HG03175 (cell line): Measurements from ENCODE around the gene IL17RA.
A peak's percentile ranks its signal among the peaks of the same experiment; 100 is the strongest.

Source experiments
- ATAC-seq: cut with Tn5 transposase; IDR thresholded peaks from one replicate; pipeline ENCODE4 v1.9.1; 2021; ENCODE audit warnings: mild to moderate bottlenecking, moderate library complexity; ENCODE audit not compliant: unreplicated experiment

Gene IL17RA, protein sequence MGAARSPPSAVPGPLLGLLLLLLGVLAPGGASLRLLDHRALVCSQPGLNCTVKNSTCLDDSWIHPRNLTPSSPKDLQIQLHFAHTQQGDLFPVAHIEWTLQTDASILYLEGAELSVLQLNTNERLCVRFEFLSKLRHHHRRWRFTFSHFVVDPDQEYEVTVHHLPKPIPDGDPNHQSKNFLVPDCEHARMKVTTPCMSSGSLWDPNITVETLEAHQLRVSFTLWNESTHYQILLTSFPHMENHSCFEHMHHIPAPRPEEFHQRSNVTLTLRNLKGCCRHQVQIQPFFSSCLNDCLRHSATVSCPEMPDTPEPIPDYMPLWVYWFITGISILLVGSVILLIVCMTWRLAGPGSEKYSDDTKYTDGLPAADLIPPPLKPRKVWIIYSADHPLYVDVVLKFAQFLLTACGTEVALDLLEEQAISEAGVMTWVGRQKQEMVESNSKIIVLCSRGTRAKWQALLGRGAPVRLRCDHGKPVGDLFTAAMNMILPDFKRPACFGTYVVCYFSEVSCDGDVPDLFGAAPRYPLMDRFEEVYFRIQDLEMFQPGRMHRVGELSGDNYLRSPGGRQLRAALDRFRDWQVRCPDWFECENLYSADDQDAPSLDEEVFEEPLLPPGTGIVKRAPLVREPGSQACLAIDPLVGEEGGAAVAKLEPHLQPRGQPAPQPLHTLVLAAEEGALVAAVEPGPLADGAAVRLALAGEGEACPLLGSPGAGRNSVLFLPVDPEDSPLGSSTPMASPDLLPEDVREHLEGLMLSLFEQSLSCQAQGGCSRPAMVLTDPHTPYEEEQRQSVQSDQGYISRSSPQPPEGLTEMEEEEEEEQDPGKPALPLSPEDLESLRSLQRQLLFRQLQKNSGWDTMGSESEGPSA

DNA sequence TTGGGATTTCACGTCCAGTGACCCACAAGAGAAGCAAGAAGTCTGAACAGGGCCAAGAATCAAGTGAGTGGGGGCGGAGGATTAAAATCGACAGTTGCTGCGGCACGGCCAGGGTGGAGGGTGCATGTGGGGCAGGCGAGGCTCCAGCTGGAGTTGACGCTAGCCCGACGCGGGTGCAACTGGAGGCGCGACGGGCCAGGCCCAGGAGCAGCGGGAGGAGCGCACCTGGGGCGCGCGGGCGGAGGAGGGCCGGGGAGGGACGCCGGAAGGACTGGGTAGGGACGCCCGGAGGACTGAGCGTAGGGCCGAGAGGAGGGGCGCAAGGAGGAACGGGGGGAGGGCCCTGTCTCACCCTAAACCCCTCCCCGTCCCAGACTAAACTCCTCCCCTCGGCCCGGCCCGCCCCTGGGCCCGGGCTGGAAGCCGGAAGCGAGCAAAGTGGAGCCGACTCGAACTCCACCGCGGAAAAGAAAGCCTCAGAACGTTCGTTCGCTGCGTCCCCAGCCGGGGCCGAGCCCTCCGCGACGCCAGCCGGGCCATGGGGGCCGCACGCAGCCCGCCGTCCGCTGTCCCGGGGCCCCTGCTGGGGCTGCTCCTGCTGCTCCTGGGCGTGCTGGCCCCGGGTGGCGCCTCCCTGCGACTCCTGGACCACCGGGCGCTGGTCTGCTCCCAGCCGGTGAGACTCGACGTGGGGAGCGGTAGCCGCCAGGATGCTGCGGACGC is at the start of gene IL17RA:
Gene IL17RA (plus strand): TSS at position 447 of the 723 bp plus-strand sequence. CDS start 92 bp downstream, at position 539.
- peak; percentile 88 for ATAC-seq

DNA sequence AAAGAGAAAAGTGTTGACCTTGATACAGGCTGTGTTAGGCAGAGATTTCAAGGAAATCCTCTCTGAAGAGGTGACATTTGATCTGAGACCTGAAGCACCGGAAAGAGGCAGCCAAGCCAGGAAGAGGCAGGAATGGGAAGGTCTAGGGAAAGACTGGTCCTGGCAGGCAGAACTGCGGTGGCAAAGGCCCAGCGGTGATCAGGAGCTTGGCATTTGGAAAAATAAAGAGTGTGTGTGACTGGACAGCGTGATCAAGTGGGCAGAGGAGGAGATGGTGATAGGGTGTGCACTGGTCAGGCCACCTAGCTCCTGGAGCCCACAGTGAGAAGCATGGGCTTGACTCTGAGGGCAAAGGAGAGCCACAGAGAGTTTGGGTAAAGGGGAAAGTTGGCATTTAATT is 49.6 kb upstream of the IL17RA start:
- ATAC-seq: no peak

DNA sequence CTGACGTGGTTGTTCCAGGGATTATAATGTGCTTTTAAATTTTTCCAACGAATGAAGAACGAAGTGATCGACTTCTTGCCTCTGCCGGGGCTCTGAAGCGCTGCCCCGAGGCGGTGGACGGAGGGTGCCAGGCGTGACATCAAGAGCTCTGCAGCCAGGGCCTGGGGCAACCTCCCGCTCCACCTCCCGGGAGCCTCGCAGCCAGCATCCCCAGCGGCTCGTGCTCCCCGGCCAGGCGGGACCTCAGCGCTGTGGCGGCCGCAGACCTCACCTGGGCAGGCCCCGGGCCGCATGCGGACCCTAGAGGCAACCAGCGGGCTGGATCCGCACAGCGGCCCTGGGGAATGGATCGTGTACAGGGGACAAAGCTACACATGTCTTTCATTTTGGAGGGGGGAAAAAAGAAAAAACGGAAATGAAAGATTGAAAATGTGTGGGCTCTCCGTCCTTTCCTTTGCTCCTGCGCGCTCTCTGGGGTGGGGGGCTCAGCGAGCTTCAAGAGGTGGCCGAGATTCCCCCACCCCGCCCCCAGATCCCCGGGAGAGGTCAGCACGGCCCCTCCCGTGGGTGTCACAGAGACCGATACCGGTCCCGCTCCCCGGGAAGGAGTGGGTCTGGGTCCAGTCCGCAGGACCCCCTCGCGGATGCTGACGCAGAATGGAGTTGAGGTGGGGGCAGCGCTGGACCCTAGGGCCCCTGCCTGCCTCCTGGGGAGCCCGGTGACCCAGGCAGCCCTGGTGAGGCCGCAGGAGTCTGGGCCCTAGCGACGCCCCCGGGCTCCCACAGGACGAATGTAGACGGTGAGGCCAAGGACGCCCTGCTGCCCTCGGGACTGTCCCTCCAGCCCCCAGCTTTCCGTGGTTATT is 48.6 kb upstream of the IL17RA start:
- ATAC-seq: peak; percentile 34

DNA sequence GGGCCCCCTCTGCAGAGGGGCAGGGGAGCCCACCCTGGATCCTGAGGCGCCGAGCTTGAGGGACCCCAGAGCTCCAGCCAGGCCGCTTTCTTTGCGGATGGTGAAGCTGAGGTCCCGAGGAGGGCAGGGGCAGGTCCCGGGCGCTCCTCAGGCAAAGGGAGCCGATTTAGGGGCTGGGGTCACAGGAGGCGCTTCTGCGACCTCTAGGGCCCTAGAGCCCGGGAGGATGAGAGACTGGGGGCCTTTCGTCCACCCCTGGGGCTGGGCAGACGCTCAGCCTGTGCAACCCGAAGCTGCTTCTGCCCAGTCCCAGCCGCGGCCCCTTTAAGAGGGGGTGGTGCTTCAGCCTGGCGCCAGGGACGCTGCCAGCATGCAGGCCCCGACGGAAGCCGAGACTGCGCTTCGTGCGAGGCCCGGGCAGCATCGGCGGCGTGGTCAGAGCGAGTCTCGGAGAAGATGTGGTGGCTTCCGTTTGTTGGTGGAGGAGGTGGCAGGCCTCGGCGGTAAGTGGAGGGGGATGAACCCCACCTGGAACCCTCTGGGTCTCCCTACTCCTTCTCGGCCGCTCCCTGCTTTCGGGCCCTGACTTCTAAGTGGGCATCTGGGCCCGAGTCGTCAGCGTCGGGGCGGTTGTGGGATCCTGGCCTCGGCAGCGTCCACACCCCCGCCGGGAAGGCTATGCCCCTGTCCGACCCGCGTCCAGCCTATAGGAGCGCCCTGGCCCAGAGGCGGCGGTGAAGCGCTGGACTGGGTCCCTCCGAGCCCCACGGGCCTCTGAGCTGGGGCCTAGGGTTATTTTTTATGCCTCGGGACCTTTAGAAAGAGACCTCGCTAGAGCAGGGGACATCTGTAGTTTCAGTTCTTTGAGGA is 47.7 kb upstream of the IL17RA start:
- peak; percentile 74 for ATAC-seq

DNA sequence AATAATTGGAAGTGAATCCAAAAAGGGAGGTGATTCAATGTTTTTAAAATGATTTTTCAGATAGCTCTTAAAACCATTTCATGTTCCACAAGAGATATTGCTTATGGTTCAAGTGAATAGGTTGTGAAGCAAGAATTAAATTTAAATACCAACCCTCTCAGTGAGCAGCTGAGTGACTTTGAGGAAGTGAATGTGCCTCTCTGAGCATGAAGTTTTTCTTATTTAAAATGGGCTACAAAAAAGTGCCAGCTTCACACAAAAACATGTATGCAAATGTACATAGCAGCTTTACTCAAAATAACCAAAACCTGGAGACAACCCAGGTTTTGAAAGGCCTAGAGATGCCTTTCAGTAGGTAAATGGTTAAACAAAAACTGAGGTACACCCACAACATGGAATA is 41.3 kb upstream of the IL17RA start:
- ATAC-seq: no peak

DNA sequence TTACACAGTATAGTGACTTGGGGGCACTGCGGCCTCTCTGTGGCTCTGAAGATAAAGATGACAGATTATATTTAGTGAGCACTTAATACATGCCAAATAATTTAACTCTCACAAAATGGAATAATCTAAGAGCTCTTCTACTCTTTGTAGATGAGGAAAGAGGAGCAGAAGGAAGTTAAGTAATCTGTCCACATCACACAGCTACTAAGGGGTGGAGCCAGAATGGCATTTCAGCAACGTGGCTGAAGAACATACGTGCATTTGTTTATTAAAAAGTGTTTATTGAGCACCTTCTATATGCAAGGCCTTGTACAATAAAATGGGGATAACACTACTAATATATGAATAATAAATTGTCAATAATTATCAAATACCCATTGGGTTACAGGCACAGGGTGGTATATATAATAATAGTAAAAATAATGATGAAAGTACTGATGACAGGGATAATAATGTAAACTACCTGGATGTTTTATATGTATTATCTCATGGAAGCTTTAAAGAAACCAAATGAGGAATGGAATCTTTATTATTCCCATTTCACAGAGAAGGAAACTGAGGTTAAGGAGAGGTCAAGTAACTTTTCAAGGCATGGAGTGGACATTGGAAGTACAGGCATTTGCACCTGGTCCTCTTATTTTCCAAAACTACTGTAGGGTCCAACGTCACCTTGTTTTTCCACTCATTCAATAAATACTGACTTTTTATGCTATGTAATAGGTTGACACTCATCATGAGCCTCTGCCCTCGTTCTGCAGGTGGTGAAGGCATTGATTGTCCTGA is 38.0 kb upstream of the IL17RA start:
- no peak for ATAC-seq

DNA sequence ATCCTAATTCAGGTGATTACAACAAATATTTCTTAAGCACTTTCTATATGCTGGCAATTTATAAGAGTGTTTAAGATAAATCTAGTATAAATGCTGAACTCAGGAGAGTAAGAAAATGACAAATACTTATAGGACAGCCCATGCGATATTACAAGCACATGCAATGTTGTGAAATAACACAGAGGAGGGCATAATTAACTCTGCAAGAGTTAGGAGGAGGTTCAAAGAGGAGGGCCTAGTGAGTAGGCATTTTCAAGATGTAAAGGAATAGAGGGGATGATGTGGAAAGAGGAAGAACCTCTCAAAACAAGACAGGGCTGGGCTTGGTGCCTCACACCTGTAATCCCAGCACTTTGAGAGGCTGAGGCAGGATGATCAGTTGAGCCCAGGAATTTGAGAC is 37.1 kb upstream of the IL17RA start:
- ATAC-seq: no peak

DNA sequence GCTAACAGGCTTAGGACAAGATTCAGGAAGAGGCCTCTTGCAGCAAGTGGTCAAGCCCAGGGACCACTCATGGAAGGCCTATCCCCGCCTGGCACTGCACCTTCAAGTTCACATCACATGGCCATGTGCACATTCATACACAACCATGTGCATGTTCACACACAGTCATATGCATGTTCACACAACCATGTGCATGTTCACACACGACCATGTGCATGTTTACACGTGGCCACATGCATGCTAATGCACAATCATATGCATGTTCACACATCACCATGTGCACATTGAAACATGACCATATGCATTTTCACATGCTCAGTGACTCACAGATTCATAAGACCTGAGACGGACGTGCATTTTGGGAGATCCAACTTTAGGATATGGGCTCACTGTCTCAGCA is 28.7 kb upstream of the IL17RA start:
- no peak for ATAC-seq

DNA sequence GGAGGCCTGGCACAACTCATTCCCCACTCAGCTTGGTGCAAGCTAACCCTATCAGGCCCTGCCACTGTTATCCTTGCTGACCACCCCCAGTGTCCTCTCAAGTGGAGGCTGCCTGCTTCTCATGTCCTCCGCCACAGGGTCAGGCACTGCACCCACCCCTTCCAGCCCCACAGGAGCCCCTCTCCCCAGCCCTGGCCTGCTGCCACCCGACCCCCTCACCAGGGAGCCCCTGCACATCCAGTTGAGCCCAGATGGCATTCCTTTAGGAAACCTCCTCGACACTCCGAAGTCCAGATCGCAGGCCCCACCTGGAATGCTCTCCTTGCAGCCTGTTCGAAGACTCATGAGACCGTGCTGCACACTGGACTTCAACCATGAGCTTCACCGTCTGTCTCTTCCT is 28.0 kb upstream of the IL17RA start:
- no peak for ATAC-seq

DNA sequence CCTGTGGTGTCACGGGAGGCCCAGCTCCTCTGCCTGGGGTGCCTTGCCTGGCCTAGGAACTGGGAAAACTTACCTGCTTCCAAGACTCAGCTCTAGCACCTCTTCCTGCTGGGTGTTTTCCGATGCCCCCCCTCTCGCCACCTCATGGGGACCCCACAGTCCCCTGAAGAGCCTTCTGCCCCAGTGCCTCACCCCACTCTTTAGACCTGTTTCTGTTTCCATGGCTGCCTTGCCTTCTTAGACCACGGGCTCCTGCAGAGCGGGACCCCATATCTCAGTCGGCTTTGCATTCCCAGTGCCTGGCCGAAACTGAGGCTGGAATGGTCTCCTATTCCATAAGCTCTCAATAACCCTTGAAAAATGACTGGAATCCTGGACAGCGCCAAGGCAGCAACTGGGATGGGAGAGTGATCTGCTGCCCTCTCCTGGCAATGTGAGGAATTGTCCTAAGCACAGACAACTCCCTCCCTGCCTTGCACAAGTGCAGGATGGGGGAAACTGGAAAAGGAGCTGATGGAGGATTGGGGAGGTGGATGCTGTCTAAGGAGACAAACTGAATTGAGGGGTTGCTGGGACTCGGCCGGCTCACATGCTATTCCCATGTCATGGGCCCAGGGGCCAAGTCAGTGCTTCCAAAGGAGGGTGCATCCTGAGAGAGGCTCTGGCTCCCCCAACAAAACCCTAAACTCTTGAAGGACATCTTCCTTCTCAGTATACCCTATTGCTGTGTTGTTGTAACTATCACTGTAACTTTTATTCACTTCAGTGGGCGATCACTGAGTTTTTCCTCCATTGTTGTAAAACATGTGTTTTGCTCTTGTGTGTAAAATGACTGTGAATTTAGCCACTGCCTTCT is 26.6 kb upstream of the IL17RA start:
- ATAC-seq: peak; percentile 59

DNA sequence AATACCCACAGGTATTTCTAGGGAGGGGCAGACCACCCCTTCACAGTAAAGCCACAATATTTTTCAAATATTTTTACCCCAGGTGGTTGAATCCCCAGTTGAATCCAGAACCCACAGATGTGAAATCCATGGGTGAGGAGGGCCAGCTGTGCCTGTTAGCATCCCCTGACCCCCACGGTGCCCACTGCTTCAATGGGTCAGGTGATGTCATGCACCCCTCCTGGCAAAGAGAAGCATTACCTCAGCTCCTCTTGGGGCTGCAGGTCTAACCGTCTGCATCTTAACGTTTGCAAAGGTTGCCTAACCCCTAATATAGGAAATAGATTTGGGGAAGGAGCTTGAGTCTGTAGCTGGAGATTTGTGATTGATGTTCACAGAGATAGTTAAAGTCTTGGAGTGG is 24.7 kb upstream of the IL17RA start:
- ATAC-seq: no peak

DNA sequence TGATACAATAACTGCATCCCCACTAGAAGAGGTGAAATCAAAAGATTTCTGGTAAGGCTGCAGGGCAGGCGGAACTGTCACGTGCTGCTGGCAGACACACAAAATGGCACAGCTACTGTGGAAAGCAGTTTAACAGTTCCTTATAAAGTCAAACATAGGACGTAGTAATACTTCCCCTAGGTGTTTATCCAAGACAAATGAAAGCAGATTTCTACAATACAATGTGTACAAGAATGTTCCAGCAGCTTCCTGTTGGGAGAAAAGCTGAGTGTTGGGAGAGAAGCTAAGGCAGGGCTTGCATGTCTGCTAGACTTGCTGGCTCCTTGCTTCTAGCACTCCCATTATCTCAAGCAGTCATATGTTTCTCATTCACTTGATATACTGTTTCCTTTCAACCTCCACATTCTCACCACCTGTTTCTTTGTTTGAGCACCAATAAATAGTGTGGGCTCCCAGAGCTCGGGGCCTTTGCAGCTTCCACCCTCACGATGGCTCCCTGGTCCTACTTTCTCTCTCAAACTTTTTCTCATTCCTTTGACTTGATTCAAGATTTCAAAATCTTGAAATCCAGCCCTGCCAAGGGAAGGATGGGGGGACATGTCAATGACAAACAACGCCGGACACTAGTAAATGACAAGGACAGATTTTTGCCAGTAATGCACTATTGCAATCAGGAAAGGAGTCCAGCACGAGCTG is 21.2 kb upstream of the IL17RA start:
- no peak for ATAC-seq

DNA sequence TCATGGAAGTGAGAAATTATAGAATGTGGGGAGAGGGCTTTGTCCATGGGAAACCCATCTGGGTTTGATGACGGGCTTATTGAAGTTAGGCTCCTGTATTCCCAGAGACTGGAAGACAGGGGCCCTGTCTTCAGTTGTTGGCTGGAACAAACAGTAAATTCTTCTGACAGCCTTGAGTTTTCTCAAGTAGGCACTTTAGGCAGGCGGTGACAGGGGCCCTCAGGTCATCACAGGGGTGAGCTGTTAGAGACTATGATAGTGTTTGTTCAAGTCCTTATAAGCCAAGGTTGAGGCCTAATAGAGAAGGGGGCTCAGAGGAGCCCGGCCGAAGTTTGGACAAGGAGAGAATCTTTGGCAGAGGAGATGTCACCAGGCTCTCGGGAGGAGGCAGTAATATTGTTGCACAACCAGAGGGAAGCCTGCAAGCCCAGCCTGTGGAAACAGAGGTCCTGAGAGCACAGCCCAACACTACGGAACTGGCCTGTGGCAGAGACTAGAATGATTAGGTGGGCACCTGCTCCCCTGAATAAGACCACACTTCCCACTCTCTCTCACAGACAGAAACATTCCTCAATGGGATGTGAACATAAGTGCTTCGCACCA is 20.2 kb upstream of the IL17RA start:
- ATAC-seq: no peak

DNA sequence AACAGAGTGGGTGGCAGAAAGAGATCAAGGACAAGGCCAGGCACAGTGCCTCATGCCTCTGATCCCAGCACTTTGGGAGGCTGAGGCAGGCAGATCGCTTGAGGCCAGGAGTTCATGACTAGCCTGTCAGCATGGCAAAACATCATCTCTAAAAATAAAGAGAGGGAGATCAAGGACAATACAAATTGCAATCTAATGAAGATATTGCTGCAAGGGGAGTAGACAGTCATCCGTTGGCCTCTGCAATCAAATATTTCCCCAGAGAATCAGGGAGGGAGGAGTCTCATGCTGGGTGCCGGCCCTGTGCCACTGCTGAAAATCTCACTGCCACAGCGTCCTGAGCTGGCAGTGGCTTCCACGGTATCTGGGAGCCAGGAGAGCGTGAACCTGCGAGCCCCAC is 19.4 kb upstream of the IL17RA start:
- ATAC-seq: no peak

DNA sequence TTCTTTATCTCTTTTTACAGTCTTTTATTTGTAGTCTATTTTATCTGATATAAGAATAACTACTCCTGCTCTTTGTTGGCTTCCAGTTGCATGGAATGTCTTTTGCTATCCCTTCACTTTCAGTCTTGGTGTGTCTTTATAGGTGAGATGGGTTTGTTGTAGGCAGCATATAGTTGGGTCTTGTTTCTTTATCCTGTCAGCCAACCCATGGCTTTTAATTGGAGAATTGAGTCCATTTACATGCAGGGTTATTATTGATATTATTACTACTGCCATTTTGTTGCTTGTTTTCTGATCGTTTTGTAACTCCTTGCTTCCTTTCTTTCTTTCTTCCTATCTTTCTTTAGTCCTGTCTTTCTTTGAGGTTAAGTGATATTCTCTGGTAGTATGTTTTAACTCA is 11.9 kb upstream of the IL17RA start:
- ATAC-seq: no peak

DNA sequence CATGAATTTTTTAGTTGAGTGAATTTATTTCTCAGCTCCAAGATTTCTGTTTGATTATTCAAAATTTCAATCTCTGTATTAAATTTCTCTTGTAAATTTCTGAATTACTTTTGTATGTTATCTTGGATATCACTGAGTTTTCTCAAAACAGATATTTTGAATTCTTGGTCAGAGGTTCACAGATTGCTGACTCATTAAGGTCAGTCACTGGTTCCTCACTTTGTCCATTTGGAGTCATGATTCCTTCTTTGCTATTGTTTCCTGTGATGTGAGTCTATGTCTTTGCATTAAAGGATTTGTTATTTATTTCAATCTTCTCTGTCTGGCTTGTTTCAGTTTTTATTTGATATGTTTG is 10.2 kb upstream of the IL17RA start:
- no peak for ATAC-seq

DNA sequence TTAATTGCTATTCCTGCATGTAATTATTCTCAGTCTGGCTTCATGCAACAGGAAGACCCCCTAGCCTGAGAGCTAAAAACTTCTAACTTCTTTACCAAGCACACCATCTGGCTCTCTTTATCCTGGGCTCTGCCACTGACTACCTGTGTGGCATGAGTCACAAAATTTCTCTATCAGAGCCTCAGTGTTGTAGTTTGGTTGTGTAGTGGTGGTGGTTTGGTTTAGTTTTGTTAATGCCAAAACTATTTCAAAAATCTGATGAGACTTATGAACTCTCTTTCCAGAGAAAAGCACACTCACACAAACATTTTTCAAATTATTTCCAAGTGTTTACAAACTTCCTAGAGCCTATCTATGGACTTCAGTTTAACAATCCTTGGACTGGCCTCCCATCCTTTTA is 7.5 kb upstream of the IL17RA start:
- ATAC-seq: no peak
